ENCODE measurements around the gene SERPINA10. TPM values are rescaled to one million over a fixed set of nuclear protein-coding genes. Genes with fewer than 3 reads are reported as not detected.

Gene SERPINA10
- total and polyA plus RNA-seq, 10 of the 15 experiments (the other 5 are each of a cell fraction or from before 2014, with no cell fraction given), result not detected

DNA sequence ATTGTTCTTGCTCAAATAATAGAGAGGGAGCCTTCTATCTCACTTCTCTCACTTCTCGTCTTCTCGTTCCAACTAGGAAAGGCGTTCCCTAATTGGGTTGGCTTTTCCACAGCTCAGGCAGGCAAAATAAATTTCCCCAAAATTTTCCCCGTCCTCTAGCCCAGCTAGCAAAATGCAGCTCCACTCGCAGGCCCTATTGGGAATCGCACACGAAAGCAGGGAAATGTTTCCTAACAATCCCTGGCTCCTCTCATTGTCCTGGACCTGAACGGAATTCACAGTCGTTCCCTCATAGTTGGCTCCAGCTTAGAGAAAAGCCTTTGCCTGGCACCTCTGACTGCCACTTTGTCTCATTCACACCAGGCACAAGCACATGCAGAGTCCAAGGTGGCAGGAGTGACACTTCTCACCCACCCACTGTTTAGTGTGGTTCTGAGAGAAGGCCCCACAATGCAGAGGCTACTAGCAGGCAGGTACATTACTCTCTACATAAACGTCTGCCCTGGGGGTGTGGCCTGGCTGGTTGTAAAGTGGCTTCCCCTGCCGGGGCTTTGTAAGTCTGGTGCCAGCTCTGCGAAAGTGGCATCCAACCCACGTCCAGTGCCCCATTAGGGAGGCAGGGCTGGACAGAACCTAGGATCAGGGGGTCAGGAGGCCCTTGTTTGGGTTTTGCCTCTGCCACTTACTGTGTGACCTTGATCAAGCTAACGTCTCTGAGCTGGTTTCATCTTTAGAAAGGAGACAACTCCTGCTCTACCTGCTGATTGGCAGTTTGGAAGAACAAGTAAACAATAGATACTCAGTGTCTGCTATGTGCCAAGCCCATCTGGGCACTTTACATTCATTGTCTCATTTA, 4.2 kb downstream of the SERPINA10 start:
- Histone ChIP-seq H3K27ac (ENCODE audit: control insufficient read depth, insufficient read depth) (no peak overlapping the region), H3K4me2 (ENCODE audit: control insufficient read depth, insufficient read depth) (no peak overlapping the region), H3K36me3 (ENCODE audit: control insufficient read depth in 2 of 2, insufficient read depth in 2 of 2, low read length in 1 of 2) (no peaks in the 10 kb centered on the region), H3K4me3 (no peak overlapping the region), H3K9ac (ENCODE audit: control insufficient read depth, insufficient read depth, low read length) (no peak overlapping the region), H2AFZ (ENCODE audit: control insufficient read depth, low read depth, low read length) (no peak overlapping the region), H4K20me1 (ENCODE audit: control insufficient read depth, insufficient read depth) (no peaks in the 10 kb centered on the region), H3K27me3 (replicated peaks in 1 of 2; ENCODE audit: control insufficient read depth in 2 of 2, insufficient read depth in 2 of 2, low read length in 1 of 2) (no peaks in the 10 kb centered on the region; a peak in 1 of 4 replicates), H3K79me2 (ENCODE audit: control insufficient read depth, insufficient read depth, low read length) (no peaks in the 10 kb centered on the region), H3K9me3 (replicated peaks; ENCODE audit: control insufficient read depth, insufficient read depth, low read length) (no peaks in the 10 kb centered on the region), H3K4me1 (ENCODE audit: control insufficient read depth, insufficient read depth, low read length) (no peaks in the 10 kb centered on the region)
- 61% methylated on average over 14 of the region's 14 CpGs for WGBS (ENCODE audit: insufficient coverage, insufficient replicate concordance, low lambda C conversion rate, missing lambda C conversion rate)
- RAD21 ChIA-PET (ENCODE audit: unreplicated experiment), result no interaction called here
- FAIRE-seq (no peak), DNase-seq (ENCODE audit: low read depth, low spot score) (no peak), ATAC-seq (no peak)
- SMC1A ChIA-PET (ENCODE audit: uncharacterized antibody, unreplicated experiment), result no interaction called here
- intact Hi-C loops (cut with micrococcal nuclease; ENCODE audit: unreplicated experiment) (no loop called here), in situ Hi-C loops (cut with MboI) (no loop called here)
- POLR2A ChIA-PET, result no interaction called here
- no TSS peak for BruUV-seq (replicated peaks)
- CTCF ChIA-PET, result no interaction called here
- TF ChIP-seq DPF2 (IDR thresholded peaks at IDR 0.05) (no peak), CREM (IDR thresholded peaks at IDR 0.05; ENCODE audit: low read depth) (no peak), SUPT20H (IDR thresholded peaks at IDR 0.05; ENCODE audit: borderline replicate concordance, control insufficient read depth, low read depth, low read length) (no peak), JUNB (IDR thresholded peaks at IDR 0.05) (no peak), ZNF687 (IDR thresholded peaks at IDR 0.05) (no peak), KAT2A (conservative IDR thresholded peaks at IDR 0.05; ENCODE audit: control insufficient read depth, low read depth, low read length) (no peak), NFXL1 (IDR thresholded peaks at IDR 0.05; ENCODE audit: borderline replicate concordance) (no peak), NFIC (IDR thresholded peaks at IDR 0.05; ENCODE audit: low read depth, low read length) (no peak), E2F4 (IDR thresholded peaks at IDR 0.05; ENCODE audit: low read depth, low read length) (no peak)
- TF ChIP-seq, protein P1, sequence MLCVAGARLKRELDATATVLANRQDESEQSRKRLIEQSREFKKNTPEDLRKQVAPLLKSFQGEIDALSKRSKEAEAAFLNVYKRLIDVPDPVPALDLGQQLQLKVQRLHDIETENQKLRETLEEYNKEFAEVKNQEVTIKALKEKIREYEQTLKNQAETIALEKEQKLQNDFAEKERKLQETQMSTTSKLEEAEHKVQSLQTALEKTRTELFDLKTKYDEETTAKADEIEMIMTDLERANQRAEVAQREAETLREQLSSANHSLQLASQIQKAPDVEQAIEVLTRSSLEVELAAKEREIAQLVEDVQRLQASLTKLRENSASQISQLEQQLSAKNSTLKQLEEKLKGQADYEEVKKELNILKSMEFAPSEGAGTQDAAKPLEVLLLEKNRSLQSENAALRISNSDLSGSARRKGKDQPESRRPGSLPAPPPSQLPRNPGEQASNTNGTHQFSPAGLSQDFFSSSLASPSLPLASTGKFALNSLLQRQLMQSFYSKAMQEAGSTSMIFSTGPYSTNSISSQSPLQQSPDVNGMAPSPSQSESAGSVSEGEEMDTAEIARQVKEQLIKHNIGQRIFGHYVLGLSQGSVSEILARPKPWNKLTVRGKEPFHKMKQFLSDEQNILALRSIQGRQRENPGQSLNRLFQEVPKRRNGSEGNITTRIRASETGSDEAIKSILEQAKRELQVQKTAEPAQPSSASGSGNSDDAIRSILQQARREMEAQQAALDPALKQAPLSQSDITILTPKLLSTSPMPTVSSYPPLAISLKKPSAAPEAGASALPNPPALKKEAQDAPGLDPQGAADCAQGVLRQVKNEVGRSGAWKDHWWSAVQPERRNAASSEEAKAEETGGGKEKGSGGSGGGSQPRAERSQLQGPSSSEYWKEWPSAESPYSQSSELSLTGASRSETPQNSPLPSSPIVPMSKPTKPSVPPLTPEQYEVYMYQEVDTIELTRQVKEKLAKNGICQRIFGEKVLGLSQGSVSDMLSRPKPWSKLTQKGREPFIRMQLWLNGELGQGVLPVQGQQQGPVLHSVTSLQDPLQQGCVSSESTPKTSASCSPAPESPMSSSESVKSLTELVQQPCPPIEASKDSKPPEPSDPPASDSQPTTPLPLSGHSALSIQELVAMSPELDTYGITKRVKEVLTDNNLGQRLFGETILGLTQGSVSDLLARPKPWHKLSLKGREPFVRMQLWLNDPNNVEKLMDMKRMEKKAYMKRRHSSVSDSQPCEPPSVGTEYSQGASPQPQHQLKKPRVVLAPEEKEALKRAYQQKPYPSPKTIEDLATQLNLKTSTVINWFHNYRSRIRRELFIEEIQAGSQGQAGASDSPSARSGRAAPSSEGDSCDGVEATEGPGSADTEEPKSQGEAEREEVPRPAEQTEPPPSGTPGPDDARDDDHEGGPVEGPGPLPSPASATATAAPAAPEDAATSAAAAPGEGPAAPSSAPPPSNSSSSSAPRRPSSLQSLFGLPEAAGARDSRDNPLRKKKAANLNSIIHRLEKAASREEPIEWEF (IDR thresholded peaks at IDR 0.05; ENCODE audit: insufficient replicate concordance, low read depth, low read length), result no peak

All from GM12878 (cell line).